ENCODE results near the gene CSTPP1.
"Not testable (repeated sequence)": the region's sequence is repeated elsewhere in the genome, so short reads cannot be mapped to it uniquely, and the experiment has no call there.

Gene CSTPP1

GRCh38 chr11:46992386-46992785 is 55.8 kb downstream of the CSTPP1 start:
- not testable (repeated sequence) for DNase-seq

- DNase-seq = not testable (repeated sequence)
These were observed 61.2 kb downstream of the CSTPP1 start for GRCh38 chr11:46997796-46998195.

GRCh38 chr11:46999217-46999616 is 62.7 kb downstream of the CSTPP1 start:
- DNase-seq = no peak

GRCh38 chr11:47000033-47000432 is 63.5 kb downstream of the CSTPP1 start:
- no peak for DNase-seq

GRCh38 chr11:47001781-47002181 is 65.2 kb downstream of the CSTPP1 start:
- peak; percentile 39 for DNase-seq

GRCh38 chr11:47002390-47002789 is 65.8 kb downstream of the CSTPP1 start:
- DNase-seq = no peak

GRCh38 chr11:47003180-47003877 is 66.8 kb downstream of the CSTPP1 start:
- no peak for DNase-seq

GRCh38 chr11:47004595-47005033 is 68.1 kb downstream of the CSTPP1 start:
- peak; percentile 98 for DNase-seq

- DNase-seq = no peak
These were observed 68.9 kb downstream of the CSTPP1 start for GRCh38 chr11:47005441-47005840.

GRCh38 chr11:47007579-47007978 is 71.0 kb downstream of the CSTPP1 start:
- no peak for DNase-seq

- no peak for DNase-seq
These were observed 73.6 kb downstream of the CSTPP1 start for GRCh38 chr11:47010179-47010578.

- no peak for DNase-seq
These were observed 77.5 kb downstream of the CSTPP1 start for GRCh38 chr11:47014097-47014496.

- DNase-seq = no peak
These were observed 82.1 kb downstream of the CSTPP1 start for GRCh38 chr11:47018637-47019036.

- DNase-seq = no peak
These were observed 84.4 kb downstream of the CSTPP1 start for GRCh38 chr11:47020793-47021526.

- no peak for DNase-seq
These were observed 84.9 kb downstream of the CSTPP1 start for GRCh38 chr11:47021527-47021818.

GRCh38 chr11:47021965-47022364 is 85.4 kb downstream of the CSTPP1 start:
- no peak for DNase-seq

- DNase-seq = no peak
These were observed 91.9 kb downstream of the CSTPP1 start for GRCh38 chr11:47028195-47029093.

- no peak for DNase-seq
These were observed 96.9 kb downstream of the CSTPP1 start for GRCh38 chr11:47033439-47033838.

- no peak for DNase-seq
These were observed 97.5 kb downstream of the CSTPP1 start for GRCh38 chr11:47034091-47034490.

- no peak for DNase-seq
These were observed 98.5 kb downstream of the CSTPP1 start for GRCh38 chr11:47035108-47035507.

- no peak for DNase-seq
These were observed 107.6 kb downstream of the CSTPP1 start for GRCh38 chr11:47044119-47044518.

GRCh38 chr11:47047972-47048371 is 111.4 kb downstream of the CSTPP1 start:
- DNase-seq = no peak

GRCh38 chr11:47050284-47050683 is 113.7 kb downstream of the CSTPP1 start:
- no peak for DNase-seq
